ENCODE results near the gene SEC14L6.

SEC14L6 gene

DNA sequence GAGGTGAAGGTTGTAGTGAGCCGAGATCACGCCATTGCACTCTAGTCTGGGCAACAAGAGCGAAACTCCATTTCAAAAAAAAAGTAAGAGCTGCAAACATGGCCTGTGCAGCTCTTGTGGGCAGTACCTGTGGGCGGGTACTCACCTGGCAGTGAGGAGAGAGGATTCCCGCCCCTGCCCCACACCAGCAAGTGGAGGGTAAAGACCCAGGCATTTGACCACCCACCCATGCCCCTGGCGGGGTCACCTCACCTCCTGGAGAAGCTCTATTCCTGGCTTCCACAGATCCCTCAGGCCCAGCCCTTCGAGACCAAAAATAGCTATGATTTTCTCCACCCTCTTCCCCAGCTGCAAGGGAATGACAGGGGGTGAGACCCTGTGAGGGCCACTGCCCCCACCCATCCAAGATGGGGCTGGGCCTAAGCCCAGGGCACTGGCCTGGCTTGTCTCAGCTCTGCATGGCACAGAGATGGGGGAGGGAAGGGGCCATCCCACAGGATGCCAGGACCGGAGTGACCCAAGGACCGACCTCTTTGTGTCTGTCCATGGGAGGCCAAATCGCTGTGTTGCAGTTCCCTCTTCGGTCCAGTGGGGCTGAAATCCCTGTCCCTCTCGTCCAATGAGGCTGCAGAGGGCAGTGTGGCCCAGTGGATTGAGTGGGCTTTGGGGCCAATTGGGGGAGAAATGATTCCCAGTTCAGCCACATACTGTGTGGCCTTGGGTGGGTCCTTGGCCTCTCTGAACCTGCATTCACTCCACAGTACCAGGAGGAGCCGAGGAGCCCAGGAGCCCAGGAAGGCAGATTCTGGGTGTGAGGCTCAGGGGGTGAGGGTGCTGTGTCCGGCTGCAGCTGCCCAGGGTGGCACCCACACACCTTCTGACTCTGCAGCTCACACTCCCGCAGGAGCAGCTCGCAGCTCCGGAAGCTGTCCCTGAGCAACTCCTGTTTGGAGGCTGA lies 14.6 kb downstream of the SEC14L6 start:
- DNase-seq, result no peak

DNA sequence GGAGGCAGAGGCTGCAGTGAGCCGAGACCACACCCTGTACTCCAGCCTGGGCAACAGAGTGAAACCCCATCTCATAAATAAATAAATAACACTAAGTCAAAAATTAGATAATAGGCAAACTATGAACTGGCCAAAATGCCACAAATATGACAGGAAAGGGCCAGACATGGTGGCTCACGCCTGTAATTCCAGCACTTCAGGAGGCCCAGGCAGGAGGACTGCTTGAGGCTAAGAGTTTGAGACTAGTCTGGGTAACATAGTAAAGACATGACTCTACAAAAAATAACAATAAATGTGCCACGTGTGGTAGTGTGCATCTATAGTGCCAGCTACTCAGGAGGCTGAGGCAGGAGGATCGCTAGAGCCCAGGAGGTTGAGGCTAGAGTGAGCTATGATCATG lies 19.9 kb downstream of the SEC14L6 start:
- DNase-seq, result no peak

DNA sequence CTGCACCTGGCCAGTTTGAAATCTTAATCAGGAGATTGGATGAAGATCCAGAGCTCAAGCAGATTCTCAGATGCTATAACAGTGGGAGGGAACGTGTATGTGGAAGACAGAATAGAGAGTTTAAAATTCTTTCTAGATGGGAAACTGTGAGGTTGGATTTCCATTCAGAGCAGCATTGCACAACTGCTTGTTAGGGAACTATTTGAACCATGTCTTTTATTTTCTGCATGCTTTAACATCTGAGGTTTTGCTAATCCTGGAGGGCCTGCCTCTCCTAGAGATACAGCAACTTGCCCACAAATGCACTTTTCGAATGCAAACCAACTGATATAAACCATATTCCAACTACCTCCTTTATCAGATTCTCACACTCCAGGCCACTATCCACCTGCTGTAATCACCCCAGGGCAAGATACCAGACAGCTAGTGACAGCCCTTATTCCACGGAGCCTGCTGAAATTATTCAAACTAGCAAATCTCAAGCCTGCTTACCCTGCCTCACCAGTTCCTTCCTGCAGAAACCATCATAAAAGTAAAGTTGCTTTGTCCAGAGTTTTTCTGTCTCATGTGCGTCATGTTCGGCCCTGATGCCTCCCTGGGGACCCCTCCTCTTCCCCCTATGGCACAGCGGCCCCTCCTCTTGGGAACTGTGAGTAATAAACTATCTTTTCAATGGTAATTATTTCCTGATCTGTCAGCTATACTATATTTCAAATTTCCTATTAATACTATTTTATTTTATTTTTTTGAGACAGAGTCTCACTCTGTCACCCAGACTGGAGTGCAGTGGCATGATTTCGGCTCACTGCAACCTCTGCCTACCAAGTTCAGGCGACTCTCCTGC lies 22.7 kb downstream of the SEC14L6 start:
- DNase-seq, result no peak

DNA sequence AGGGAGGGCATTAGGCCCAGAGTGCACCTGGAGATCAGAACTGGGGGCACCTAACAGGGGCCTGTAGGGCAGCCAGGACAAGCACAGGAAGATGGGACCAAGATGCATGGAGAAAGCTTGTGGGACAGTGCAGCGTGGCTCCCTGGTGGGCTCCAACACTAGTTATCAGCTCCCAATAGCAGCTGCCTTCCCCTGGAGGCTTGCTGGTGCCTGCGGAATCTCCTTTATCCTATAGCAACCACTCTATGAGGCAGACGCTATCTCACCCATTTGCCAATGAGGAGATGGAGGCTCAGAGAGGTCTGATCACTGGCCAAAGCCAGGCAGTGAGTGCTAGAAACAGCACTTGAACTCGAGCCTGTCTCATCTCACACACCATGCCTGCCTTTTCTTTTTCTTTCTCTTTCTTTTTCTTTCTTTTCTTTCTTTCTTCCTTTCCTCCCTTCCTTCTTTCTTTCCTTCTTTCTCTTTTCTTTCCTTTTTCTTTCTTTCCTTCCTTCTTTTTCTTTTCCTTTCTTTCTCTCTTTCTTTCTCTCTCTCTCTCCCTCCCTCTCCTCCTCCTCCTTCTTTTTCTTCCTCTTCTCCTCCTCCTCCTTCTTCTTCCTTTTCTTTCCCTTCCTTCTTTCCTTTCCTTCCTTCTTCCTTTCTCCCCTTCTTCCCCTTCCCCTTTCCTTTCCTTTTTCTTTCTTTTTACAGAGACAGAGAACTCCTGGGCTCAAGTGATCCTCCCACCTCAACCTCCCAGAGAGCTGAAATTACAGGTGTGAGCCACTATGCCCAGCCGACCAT lies 25.0 kb downstream of the SEC14L6 start:
- DNase-seq, result no peak

DNA sequence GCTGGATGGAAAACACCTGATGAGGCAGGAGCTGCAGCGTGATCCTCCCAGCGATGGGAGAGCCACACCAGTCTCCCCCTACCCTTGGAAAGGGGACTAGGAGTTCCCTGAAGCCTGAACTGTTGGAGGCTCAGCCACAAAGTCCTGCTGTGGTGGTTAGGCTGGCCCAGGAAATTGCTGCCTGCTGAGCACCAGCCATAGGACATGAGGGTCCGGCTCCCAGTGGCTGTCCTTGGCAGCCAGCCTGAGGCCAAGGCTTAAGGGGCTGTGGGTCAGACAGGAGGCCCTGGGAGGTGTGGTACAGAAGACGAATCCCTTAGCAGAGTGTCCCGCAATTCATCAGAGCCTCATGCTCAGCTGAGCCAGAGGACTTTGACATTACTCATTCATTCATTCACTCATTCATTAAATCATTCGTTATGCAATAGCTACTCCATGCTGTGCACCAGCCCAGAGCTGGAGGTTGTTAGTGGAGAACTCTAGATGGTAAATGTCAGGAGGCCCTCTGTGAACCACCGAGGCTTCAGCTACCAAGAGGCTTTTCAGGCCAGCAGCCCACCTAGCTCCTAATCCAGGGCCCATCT lies 26.6 kb downstream of the SEC14L6 start:
- no peak for DNase-seq

DNA sequence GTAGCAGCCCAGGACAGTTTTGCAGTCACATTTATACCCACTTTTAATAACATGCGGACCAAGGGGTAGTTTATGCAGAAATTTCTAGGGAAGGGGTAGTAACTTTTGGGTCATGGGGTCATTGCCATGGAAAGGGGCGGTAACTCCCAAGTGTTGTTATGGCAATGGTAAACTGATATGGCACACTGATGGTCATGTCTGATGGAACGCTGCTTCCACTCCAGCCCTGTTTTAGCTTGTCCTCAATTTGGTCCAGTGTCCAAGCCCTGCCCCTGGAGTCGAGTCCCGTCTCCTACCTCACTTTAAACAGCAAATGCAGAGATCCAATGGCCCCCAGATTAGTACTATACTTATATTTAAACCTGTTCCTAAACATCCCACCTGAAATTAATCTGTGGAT lies 29.8 kb downstream of the SEC14L6 start:
- no peak for DNase-seq

DNA sequence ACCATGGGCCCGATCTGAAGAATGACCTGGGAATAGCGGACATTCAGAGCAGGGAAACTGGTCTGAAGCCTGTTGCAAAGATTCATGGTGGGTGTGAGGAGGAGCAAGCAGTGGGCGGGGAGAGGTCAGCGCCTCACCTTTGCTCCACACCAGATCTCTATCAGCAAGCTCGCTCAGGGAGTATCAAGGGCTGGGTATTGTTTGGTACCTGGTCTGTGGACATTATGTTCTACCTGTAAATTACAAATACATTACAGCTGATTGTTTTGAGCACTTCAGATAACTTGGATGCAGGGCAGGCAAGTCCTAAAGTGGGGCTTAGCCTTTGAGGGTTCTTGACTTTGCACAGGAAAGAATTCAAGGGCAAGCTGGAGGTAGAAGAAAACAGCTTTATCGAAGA lies 30.3 kb downstream of the SEC14L6 start:
- DNase-seq, result no peak

DNA sequence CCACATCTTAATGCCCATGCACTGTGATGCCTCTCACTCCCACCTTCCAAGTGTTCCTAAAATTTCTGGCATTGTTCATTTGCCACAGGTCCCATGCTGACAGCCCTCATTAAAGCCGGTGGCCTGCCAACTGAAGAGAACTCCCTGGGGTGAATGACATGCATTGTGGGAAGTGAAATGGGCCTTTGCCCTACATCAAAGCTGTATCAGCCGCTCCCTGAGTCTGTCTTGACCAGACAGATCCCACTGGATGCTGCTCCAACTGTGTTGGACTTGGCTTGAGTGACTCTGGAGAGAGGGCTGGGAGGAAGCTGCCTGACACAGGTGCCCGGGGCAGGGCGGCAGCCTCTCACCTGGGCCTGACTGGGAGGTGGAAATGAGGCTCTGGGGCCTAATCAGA lies 32.3 kb downstream of the SEC14L6 start:
- no peak for DNase-seq

DNA sequence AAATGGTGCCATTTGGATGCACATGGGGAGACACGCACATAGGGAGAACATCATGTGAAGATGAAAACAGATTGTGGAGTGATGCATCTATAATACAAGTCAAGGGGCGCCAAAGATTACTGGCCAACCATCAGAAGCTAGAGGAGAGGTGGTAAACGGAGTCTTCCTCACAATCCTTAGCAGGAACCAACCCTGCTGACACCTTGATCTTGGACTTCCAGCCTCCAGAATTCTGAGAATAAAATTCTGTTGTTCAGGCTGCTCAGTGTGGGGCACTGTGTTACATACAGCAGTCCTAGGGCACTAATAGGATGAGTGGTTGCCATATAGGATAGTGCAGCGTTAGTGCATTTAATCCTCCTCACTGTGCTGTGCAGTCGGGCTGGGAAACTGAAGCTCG lies 33.1 kb downstream of the SEC14L6 start:
- no peak for DNase-seq

DNA sequence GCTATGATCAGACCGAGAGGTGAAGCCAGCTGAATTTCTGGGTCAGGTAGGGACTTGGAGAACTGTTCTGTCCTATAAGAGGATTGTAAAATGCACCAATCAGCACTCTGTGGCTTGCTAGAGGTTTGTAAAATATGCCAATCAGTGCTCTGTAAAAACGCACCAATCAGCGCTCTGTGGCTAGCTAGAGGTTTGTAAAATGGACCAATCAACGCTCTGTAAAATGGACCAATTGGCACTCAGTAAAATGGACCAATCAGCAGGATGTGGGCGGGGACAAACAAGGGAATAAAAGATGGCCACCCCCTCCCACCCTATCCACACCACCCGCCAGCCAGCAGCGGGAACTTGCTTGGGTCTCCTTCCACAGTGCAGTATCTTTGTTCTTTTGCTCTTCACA lies 34.6 kb downstream of the SEC14L6 start:
- DNase-seq, result no peak

DNA sequence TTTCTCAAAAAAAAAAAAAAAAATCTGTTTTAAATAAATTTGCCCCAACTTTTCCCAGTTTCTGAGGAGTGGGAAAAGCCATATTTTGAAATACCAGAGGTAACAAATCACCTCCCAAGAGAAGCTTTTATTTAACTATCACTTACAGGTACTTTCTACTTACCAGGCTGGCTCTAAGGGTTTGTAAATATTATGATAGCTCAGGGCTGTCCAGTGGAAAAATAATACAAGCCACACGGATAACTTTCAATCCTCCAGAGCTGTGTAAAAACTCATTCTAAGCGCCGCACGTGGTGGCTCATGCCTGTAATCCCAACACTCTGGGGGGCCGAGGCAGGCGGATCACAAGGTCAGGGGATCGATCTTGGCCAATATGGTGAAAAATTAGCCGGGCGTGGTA lies 35.4 kb downstream of the SEC14L6 start:
- no peak for DNase-seq

DNA sequence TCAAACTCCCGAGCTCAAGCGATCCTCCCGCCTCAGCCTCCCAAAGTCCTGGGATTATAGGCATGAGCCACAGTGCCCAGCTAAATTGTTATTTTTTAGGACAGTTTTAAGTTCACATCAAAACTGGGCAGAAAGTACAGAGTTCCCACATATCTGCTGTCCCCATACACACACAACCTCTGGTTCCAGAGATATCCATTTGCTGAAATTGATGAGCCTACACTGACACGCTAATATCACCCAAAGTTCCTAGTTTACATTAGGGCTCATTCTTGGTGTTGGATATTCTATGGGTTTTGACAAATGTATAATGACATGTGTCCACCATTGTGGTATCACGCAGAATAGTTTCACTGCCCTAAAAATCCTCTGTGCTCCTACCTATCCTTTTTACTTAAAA lies 38.3 kb downstream of the SEC14L6 start:
- DNase-seq, result no peak

DNA sequence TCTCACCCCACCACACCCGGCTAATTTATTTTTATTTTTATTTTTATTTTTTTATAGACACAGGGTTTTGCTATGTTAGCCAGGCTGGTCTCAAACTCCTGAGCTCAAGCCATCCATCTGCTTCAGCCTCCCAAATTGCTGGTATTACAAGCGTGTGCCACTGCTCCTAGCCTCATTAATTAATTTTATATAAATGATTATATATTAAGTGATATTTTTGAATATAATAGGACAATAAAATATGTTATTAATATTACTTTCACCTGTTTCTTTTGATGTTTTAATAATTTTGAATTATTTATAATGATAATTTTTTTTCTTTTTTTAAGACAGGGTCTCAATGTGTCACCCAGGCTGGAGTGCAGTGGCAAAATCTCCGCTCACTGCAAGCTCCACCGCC lies 38.9 kb downstream of the SEC14L6 start:
- DNase-seq, result no peak

DNA sequence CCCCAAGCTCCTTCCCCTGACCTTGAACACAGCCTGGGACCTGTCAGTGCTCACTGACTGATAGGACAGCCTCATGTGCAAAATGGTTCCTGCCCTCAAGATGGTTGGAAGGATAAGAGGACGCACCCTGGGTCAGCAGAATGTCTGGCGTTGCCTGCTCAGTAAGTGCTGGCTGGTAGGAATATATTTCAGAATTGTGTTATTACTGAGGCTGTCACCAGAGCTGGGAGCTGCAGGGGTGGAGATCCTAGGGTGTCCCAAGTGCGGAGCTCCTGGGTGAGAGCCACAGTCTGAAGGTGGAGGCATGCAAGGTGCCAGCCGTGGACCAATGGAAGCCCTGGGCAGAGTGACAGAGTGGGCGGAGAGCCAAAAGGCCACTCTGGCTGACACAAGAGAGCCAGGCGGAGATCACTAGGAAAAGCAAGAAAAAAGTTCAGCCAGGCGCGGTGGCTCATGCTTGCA lies 40.0 kb downstream of the SEC14L6 start:
- no peak for DNase-seq

DNA sequence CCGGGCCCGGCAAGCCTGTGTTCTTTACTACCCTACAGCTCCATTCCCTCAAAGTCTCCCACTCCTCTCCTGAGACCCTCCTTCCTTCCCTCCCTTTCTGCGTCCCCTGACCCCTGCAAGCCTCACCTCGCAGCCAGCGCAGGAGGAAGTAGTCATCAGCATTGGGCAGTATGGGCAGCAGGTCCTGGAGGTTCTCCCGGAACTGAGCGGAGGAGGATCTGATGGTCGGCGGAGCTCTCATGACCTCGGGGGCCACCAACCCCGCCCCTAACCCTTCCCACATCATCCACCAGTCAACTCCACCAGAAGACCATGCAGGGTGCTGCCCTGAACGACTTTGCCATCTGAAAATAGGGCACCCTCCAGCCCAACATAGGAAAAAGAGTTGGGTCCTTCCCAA lies 43.0 kb downstream of the SEC14L6 start:
- no peak for DNase-seq

DNA sequence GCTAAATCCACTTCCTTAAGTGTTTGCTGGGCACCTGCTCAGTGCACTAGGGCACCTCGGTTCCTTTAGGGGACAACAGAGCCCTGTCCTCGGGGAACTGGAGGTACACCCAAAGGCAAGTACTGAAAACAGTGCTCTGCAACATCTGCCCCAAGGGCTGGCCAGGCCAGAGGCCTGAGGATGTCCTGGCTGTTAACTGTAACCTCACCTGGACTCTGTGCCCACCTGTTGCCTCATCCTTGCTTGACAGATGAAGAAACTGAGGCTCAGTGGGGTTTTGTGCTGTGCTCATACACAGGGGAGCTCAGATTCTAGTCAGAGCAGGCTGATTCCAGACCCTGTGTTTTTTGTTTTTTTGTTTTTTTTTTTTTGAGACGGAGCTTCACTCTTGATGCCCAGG lies 43.6 kb downstream of the SEC14L6 start:
- DNase-seq, result no peak

DNA sequence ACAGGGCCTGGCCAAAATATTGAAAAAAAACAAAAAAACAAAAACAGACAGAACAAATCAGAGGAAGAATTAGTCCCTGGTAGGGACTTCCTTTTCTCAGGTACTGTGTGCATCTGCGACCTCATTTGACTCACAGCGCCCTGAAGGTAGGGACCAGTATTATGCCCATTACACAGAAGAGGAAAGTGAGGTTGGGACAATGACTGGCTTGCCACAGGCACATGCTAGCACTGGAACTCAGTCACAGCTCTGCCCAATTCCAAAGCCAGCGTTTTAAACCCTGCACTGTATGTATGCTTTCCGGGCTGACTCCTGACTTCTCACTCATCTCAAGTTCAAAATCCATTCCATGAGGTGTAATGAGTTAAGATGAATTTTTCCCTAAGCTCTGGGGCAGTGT lies 44.4 kb downstream of the SEC14L6 start:
- no peak for DNase-seq

DNA sequence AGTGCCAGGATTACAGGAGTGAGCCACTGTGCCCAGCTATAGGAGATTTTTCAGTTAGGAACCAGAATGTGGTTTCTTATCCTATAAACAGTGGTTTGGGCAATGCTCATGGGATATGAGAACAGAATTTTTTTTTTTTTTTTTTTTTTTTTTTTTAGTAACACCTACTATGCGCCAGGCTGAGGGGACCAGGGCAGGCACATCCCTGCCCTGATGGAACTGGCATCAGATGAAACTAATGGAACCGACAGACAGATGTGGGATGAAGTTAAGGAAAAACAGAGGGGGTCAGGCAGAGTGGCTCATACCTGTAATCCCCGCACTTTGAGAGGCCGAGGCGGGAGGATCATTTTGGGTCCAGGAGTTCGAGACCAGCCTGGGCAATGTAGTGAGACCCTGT lies 45.9 kb downstream of the SEC14L6 start:
- DNase-seq, result no peak

DNA sequence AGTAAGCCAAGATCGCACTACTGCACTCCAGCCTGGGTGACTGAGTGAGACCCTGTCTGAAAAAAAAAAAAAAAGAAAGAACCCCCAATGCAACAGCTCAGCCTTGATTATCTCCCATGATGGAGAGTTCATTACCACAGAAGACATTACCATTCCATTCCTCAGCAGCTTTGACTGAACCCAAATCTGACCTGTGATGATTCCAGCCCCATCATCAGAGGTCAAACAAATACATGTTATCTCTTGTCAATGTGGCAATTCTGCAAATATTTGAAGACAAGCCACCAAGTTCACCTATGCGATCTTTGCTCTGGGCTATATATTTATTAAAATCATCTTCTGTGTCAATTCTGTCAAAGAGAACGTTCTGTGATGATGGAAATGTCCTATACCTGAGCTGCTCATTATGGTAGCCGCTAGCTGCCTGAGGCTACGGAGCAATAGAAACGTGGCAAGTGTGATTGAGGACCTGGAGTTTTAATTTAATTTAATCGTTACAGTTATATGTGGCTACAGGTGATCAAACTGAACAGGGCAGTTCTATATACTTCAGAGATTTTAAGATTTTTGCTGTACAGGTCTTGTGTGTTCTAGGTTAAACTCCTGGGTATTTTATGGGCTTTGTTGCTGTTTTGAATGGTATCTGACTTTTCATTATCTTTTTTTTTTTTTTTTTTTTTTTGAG lies 48.9 kb downstream of the SEC14L6 start:
- no peak for DNase-seq

DNA sequence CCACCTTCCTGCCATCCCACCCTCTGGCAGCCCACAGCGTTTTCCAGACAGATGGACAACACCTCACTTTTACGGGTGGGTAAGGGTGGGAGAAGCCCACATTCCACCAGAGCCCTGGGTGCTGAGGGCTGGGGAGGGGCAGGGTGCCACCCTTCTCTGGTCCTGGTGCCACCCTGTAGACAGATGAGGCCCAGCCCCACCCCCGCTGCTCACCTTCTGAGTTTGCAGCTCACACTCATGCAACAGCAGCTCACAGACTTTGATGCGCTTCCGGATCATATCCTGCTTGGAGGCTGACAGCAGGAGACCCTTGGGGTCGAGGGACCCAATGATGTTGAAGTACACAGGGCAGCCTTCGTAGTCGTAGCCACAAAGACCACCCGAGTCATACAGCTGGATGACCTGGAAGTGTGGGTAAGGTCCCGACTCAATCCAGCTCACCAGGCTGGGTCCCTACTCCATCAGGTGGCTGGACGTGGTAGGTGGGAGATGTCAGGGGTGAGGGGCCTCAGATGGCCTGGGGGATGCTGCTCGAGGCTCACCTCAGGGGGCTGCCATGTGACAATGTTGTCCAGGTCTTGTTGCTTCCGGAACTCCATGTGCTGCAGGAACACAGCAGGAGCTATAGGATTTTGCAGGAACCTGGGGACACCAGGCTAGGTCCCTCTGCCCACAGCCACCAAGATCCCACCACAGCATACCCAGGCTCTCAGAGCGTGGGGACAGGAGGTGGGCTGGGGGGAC lies 51.3 kb downstream of the SEC14L6 start:
- DNase-seq, result no peak

DNA sequence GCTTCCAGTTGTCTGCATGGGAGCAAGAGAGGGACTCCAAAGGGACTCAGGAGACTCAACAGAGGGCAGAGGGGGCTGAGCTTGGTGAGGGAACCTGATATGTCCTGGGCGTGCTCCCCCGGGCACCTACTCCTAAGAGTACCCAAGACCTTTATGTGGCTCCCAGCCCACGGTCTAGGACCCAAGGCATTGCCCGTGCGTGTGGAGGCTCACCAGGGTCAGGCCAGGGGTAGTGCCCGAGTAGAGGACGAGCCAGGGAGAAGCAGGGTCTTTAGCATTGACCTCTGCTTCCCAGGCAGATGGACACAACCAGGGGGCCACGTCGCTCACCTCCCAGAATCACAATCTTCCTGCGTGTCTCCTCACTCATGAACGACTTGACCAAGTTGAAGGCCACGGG lies 54.4 kb downstream of the SEC14L6 start:
- DNase-seq, result no peak
